IMR-90 (cell line): ENCODE results near the gene RIPK3. TPM values are rescaled to one million over a fixed set of nuclear protein-coding genes. Genes with fewer than 3 reads are reported as not detected.

ENCODE experiments used
- ATAC-seq: fragments of 200-7000 bp; cut with Tn5 transposase; 2 replicates; pipeline ENCODE4 v1.9.1; 2020; ENCODE audit warnings: low read depth, mild to moderate bottlenecking, moderate library complexity
- BruUV-seq: library from RNA; stranded (reverse); fragments of 400-500 nt; replicated peaks from 2 replicates; lab custom pipeline; 2021; lab: Mats Ljungman, UMichigan
- CTCF ChIA-PET: fragments of 300-600 bp; formaldehyde crosslinking; extraction: SDS; loops from one replicate; lab custom pipeline; 2021; ENCODE audit warnings: antibody characterized with exemption; lab: Yijun Ruan, JAX
- POLR2A ChIA-PET: fragments of 300-600 bp; sonication (Branson Sonifier 250); formaldehyde crosslinking; loops from one replicate; lab custom pipeline; 2022; ENCODE audit warnings: antibody characterized with exemption; ENCODE audit not compliant: unreplicated experiment; lab: Charles Lee
- DNase-seq: peaks from one replicate; pipeline ENCODE4 v3.0.0; 2013
- H2AFZ ChIP-seq: replicated peaks from 2 replicates; pipeline ENCODE3; 2013; ENCODE audit warnings: low read length, mild to moderate bottlenecking; ENCODE audit not compliant: poor library complexity
- H2AK5ac ChIP-seq: 2 replicates; pipeline ENCODE4 v1.6.1; 2013; ENCODE audit warnings: low read depth, low read length, inconsistent platforms
- H2AK9ac ChIP-seq: replicated peaks from 2 replicates; pipeline ENCODE3; 2013; ENCODE audit warnings: mild to moderate bottlenecking, low read depth, low read length, moderate library complexity; ENCODE audit not compliant: poor library complexity
- H2BK120ac ChIP-seq: 2 replicates; pipeline ENCODE4 v1.6.1; 2013; ENCODE audit warnings: low read depth, low read length, inconsistent platforms
- H2BK15ac ChIP-seq: 3 replicates; pipeline ENCODE4 v1.6.1; 2013; ENCODE audit warnings: low read depth, low read length, inconsistent platforms
- H2BK20ac ChIP-seq: 2 replicates; pipeline ENCODE4 v1.6.1; 2013; ENCODE audit warnings: low read depth, mild to moderate bottlenecking, inconsistent platforms, low read length, moderate library complexity
- H2BK5ac ChIP-seq: 2 replicates; pipeline ENCODE4 v1.6.1; 2013; ENCODE audit warnings: mild to moderate bottlenecking, low read depth, low read length, inconsistent platforms; ENCODE audit not compliant: poor library complexity, severe bottlenecking
- H3K14ac ChIP-seq: replicated peaks from 2 replicates; pipeline ENCODE4 v1.6.1; 2013; ENCODE audit warnings: low read depth, low read length, inconsistent platforms
- H3K18ac ChIP-seq: 2 replicates; pipeline ENCODE4 v1.6.1; 2013; ENCODE audit warnings: low read depth, low read length, control low read depth
- H3K23ac ChIP-seq: 2 replicates; pipeline ENCODE4 v1.6.1; 2013; ENCODE audit warnings: low read depth, low read length, inconsistent platforms
- H3K27ac ChIP-seq: 2 replicates; pipeline ENCODE4 v1.5.1; 2013; ENCODE audit warnings: mild to moderate bottlenecking, control low read depth, low read length; ENCODE audit not compliant: insufficient read depth
- H3K27me3 ChIP-seq: 2 replicates; pipeline ENCODE4 v1.6.1; 2013; ENCODE audit warnings: low read length; ENCODE audit not compliant: control insufficient read depth, insufficient read depth
- H3K36me3 ChIP-seq: 2 replicates; pipeline ENCODE4 v1.6.1; 2013; ENCODE audit warnings: low read length, mixed read lengths; ENCODE audit not compliant: control insufficient read depth, insufficient read depth
- H3K4ac ChIP-seq: 2 replicates; pipeline ENCODE4 v1.6.1; 2013; ENCODE audit warnings: low read depth, low read length, inconsistent platforms
- H3K4me1 ChIP-seq: 2 replicates; pipeline ENCODE4 v1.6.1; 2013; ENCODE audit warnings: low read length, mixed read lengths; ENCODE audit not compliant: control insufficient read depth, insufficient read depth
- H3K4me2 ChIP-seq: 2 replicates; pipeline ENCODE4 v1.6.1; 2013; ENCODE audit warnings: low read depth, mild to moderate bottlenecking, control low read depth, low read length, moderate library complexity
- H3K4me3 ChIP-seq: 2 replicates; pipeline ENCODE4 v1.5.1; 2013; ENCODE audit warnings: low read depth, mild to moderate bottlenecking, control low read depth, low read length, moderate library complexity; ENCODE audit not compliant: insufficient read depth
- H3K56ac ChIP-seq: 2 replicates; pipeline ENCODE4 v1.6.1; 2013; ENCODE audit warnings: low read length, inconsistent platforms; ENCODE audit not compliant: insufficient read depth; ENCODE audit errors: extremely low read depth
- H3K79me1 ChIP-seq, 2 experiments: 2 replicates each; pipeline ENCODE4 v1.6.1; 2013; ENCODE audit warnings: low read length in 2 of 2, inconsistent platforms in 1 of 2, low read depth in 1 of 2
- H3K9ac ChIP-seq: 2 replicates; pipeline ENCODE4 v1.6.1; 2013; ENCODE audit warnings: low read depth, low read length, control low read depth
- H3K9me1 ChIP-seq: 2 replicates; pipeline ENCODE4 v1.6.1; 2013; ENCODE audit warnings: low read length, inconsistent platforms; ENCODE audit not compliant: insufficient read depth
- H3K9me3 ChIP-seq: 2 replicates; pipeline ENCODE4 v1.6.1; 2013; ENCODE audit warnings: low read length; ENCODE audit not compliant: control insufficient read depth, insufficient read depth
- H4K20me1 ChIP-seq: 2 replicates; pipeline ENCODE4 v1.6.1; 2013; ENCODE audit warnings: low read length, inconsistent platforms; ENCODE audit not compliant: insufficient read depth
- H4K5ac ChIP-seq: 2 replicates; pipeline ENCODE4 v1.6.1; 2013; ENCODE audit warnings: mild to moderate bottlenecking, low read depth, low read length, control low read depth
- H4K8ac ChIP-seq, 2 experiments: 2 replicates each; pipeline ENCODE4 v1.6.1; 2013; ENCODE audit warnings: low read depth in 2 of 2, low read length in 2 of 2, control low read depth in 1 of 2, inconsistent platforms in 1 of 2
- H4K91ac ChIP-seq: 2 replicates; pipeline ENCODE4 v1.6.1; 2013; ENCODE audit warnings: low read depth, low read length, inconsistent platforms; ENCODE audit not compliant: insufficient read depth
- CEBPB ChIP-seq: IDR thresholded peaks from 2 replicates; pipeline ENCODE4 v1.6.1; 2012; ENCODE audit warnings: low read depth, low read length, improper control_type of control experiment
- CHD1 ChIP-seq: IDR thresholded peaks from 2 replicates; pipeline ENCODE4 v1.6.1; 2012; ENCODE audit warnings: low read depth, low read length, improper control_type of control experiment
- FOS ChIP-seq: fragments of 150-350 bp; IDR thresholded peaks from 2 replicates; pipeline ENCODE4 v1.6.1; 2016; ENCODE audit warnings: low read depth, low read length
- MAFK ChIP-seq: IDR thresholded peaks from 2 replicates; pipeline ENCODE4 v1.6.1; 2012; ENCODE audit warnings: low read depth, low read length, improper control_type of control experiment
- MAZ ChIP-seq: IDR thresholded peaks from 2 replicates; pipeline ENCODE4 v1.6.1; 2012; ENCODE audit warnings: low read depth, mild to moderate bottlenecking, low read length, improper control_type of control experiment, moderate library complexity, borderline replicate concordance
- MXI1 ChIP-seq: IDR thresholded peaks from 2 replicates; pipeline ENCODE4 v1.6.1; 2012; ENCODE audit warnings: low read depth, mild to moderate bottlenecking, low read length, moderate library complexity, borderline replicate concordance
- NFE2L2 ChIP-seq: fragments of 150-350 bp; IDR thresholded peaks from 2 replicates; pipeline ENCODE4 v1.6.1; 2016; ENCODE audit warnings: low read depth, mild to moderate bottlenecking, low read length
- POLR2A ChIP-seq: IDR thresholded peaks from 2 replicates; pipeline ENCODE4 v1.6.1; 2012; ENCODE audit warnings: mild to moderate bottlenecking, low read depth, low read length
- RAD21 ChIP-seq: IDR thresholded peaks from 2 replicates; pipeline ENCODE4 v1.6.1; 2012; ENCODE audit warnings: low read length, improper control_type of control experiment
- RCOR1 ChIP-seq: IDR thresholded peaks from 2 replicates; pipeline ENCODE4 v1.6.1; 2012; ENCODE audit warnings: mild to moderate bottlenecking, low read length, improper control_type of control experiment; ENCODE audit not compliant: insufficient replicate concordance
- RFX5 ChIP-seq: IDR thresholded peaks from 2 replicates; pipeline ENCODE4 v1.8.0; 2012; ENCODE audit warnings: low read depth, mild to moderate bottlenecking, low read length, moderate library complexity
- SMC3 ChIP-seq: fragments of 150-350 bp; IDR thresholded peaks from 2 replicates; pipeline ENCODE4 v1.6.1; 2016; ENCODE audit warnings: low read depth, mild to moderate bottlenecking, antibody characterized with exemption, low read length, moderate library complexity
- WGBS, 2 experiments: methylation state at CpG; one replicate each; pipeline versions ENCODE4 v1.1.5 to v1.1.7; 2013; ENCODE audit warnings: missing lambda C conversion rate in 2 of 2; ENCODE audit not compliant: insufficient read length in 1 of 2; ENCODE audit errors: extremely low coverage in 2 of 2; 5-methylcytosine and 5-hydroxymethylcytosine counted together
- dilution Hi-C: fragments of 300-500 bp; cut with HindIII; formaldehyde crosslinking; loops from one replicate; pipeline ENCODE4 v1.14.3; 2018; ENCODE audit warnings: low sequenced_read_pairs; ENCODE audit not compliant: unreplicated experiment
- in situ Hi-C: fragments of 300-500 bp; cut with MboI; formaldehyde crosslinking; loops from 3 replicates; pipeline ENCODE4 v1.14.3; 2019; ENCODE audit warnings: low sequenced_read_pairs, inconsistent platforms, mixed read lengths
- intact Hi-C: fragments of 100-400 bp; cut with micrococcal nuclease; formaldehyde crosslinking; loops from 2 replicates; pipeline ENCODE4 v1.10.0; 2022
- polyA plus RNA-seq, 3 experiments: library from polyadenylated mRNA; depleted of rRNA; stranded (reverse); fragments of >200 nt; gene quantifications; 2 replicates each; pipeline ENCODE4 v1.2.3, GENCODE V29; 2012; ENCODE audit warnings: low replicate concordance in 1 of 3
- total RNA-seq: library from RNA; depleted of rRNA; stranded (reverse); fragments of >200 nt; gene quantifications from 2 replicates; pipeline ENCODE4 v1.2.3, GENCODE V29; 2012
- TF ChIP-seq, protein P1 (sequence below): fragments of 150-350 bp; IDR thresholded peaks from 2 replicates; pipeline ENCODE4 v1.6.1; 2016; ENCODE audit warnings: low read depth, mild to moderate bottlenecking, low read length, moderate library complexity, borderline replicate concordance
- TF ChIP-seq, protein P2 (sequence below): conservative IDR thresholded peaks from 2 replicates; pipeline ENCODE4 v1.5.1; 2012; ENCODE audit warnings: mild to moderate bottlenecking, low read depth, low read length, improper control_type of control experiment
- TF ChIP-seq, protein P3 (sequence below): fragments of 150-350 bp; IDR thresholded peaks from 2 replicates; pipeline ENCODE4 v1.6.1; 2017; ENCODE audit warnings: mild to moderate bottlenecking, antibody characterized with exemption, low read length, low read depth

RIPK3 gene
- total and polyA plus RNA-seq, 2 of the 4 experiments (the other 2 are of a cell fraction): 0.09 TPM; not detected in 1

DNA sequence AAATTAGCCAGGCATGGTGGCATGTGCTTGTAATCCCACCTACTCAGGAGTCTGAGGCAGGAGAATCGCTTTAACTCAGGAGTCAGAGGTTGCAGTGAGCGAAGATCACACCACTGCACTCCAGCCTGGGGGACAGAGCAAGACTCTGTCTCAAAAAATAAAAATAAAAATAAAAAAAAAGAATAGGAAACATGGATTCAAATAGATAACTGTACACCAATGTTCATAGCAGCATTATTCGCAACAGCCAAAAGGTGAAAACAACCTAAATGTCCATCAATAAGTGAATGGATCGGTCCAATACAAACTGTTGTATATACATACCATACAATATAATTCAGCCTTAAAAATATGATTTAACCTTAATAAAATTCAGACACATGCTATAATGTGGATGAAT is 3.1 kb upstream of the RIPK3 start:
- 100% methylated on average over 1 of the region's 4 CpGs; no CpG with 5 or more reads in 1 of the 2 experiments for WGBS, 2 experiments
- H3K79me1 ChIP-seq: no peaks in the 10 kb centered on the region
- H3K4me1 ChIP-seq: no peaks in the 10 kb centered on the region
- no peak overlapping the region for H2BK5ac ChIP-seq
- in situ Hi-C loops: no loop called here
- H3K9ac ChIP-seq: no peak overlapping the region
- no peak overlapping the region for H2AFZ ChIP-seq
- dilution Hi-C loops: no loop called here
- H3K9me3 ChIP-seq: no peaks in the 10 kb centered on the region; the same call in 1 of the 2 replicates
- no peak overlapping the region for H2AK9ac ChIP-seq
- no peak overlapping the region for H2AK5ac ChIP-seq
- H4K5ac ChIP-seq: no peak overlapping the region
- no peak overlapping the region for H3K27ac ChIP-seq
- no peak overlapping the region for H3K4me3 ChIP-seq
- H3K36me3 ChIP-seq: no peaks in the 10 kb centered on the region
- H2BK120ac ChIP-seq: no peak overlapping the region
- H3K14ac ChIP-seq: no peak overlapping the region
- intact Hi-C loops: no loop called here
- H3K4ac ChIP-seq: no peak overlapping the region
- no peak overlapping the region for H2BK20ac ChIP-seq
- no TSS peak for BruUV-seq
- no peak overlapping the region for H2BK15ac ChIP-seq
- CTCF ChIA-PET: interaction anchor here (1.1 kb wide), 1 partner anchor 9 kb away, joined by 4 read pairs; no protein-coding TSS in a partner anchor
- no peaks in the 10 kb centered on the region for H4K20me1 ChIP-seq
- no peak overlapping the region for H3K18ac ChIP-seq
- TF ChIP-seq CHD1 (no peak), MXI1 (no peak), NFE2L2 (no peak), FOS (no peak), MAFK (no peak), MAZ (no peak), RAD21 (no peak), SMC3 (no peak), RFX5 (no peak), POLR2A (no peak), RCOR1 (no peak), CEBPB (no peak)
- TF ChIP-seq, protein P1, sequence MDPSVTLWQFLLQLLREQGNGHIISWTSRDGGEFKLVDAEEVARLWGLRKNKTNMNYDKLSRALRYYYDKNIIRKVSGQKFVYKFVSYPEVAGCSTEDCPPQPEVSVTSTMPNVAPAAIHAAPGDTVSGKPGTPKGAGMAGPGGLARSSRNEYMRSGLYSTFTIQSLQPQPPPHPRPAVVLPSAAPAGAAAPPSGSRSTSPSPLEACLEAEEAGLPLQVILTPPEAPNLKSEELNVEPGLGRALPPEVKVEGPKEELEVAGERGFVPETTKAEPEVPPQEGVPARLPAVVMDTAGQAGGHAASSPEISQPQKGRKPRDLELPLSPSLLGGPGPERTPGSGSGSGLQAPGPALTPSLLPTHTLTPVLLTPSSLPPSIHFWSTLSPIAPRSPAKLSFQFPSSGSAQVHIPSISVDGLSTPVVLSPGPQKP: no peak
- TF ChIP-seq, protein P2, sequence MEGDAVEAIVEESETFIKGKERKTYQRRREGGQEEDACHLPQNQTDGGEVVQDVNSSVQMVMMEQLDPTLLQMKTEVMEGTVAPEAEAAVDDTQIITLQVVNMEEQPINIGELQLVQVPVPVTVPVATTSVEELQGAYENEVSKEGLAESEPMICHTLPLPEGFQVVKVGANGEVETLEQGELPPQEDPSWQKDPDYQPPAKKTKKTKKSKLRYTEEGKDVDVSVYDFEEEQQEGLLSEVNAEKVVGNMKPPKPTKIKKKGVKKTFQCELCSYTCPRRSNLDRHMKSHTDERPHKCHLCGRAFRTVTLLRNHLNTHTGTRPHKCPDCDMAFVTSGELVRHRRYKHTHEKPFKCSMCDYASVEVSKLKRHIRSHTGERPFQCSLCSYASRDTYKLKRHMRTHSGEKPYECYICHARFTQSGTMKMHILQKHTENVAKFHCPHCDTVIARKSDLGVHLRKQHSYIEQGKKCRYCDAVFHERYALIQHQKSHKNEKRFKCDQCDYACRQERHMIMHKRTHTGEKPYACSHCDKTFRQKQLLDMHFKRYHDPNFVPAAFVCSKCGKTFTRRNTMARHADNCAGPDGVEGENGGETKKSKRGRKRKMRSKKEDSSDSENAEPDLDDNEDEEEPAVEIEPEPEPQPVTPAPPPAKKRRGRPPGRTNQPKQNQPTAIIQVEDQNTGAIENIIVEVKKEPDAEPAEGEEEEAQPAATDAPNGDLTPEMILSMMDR: no peak
- TF ChIP-seq, protein P3, sequence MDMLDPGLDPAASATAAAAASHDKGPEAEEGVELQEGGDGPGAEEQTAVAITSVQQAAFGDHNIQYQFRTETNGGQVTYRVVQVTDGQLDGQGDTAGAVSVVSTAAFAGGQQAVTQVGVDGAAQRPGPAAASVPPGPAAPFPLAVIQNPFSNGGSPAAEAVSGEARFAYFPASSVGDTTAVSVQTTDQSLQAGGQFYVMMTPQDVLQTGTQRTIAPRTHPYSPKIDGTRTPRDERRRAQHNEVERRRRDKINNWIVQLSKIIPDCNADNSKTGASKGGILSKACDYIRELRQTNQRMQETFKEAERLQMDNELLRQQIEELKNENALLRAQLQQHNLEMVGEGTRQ: no peak
- H3K9me1 ChIP-seq: no peaks in the 10 kb centered on the region
- H4K91ac ChIP-seq: no peak overlapping the region
- no peak overlapping the region for H3K23ac ChIP-seq
- no peak overlapping the region for H3K56ac ChIP-seq
- H3K27me3 ChIP-seq: peaks cover 64% of the 10 kb centered on the region
- H3K4me2 ChIP-seq: no peak overlapping the region
- DNase-seq (no peak), ATAC-seq (no peak)
- H4K8ac ChIP-seq: no peak overlapping the region
- POLR2A ChIA-PET: no interaction called here
